GDM1 (cell line): ENCODE data around the gene GNAO1.
"Not testable (repeated sequence)": the region's sequence is repeated elsewhere in the genome, so short reads cannot be mapped to it uniquely, and the experiment has no call there.

ENCODE experiments used
- DNase-seq: peaks from one replicate; lab custom pipeline; 2025; lab: John Stamatoyannopoulos, UW

GNAO1 gene

GRCh38 chr16:56366945-56367344, 175.7 kb downstream of the GNAO1 start:
- no peak for DNase-seq

GRCh38 chr16:56367764-56368163, 176.5 kb downstream of the GNAO1 start:
- DNase-seq = no peak

- DNase-seq = no peak
Observed at GRCh38 chr16:56368545-56368944, 177.3 kb downstream of the GNAO1 start.

GRCh38 chr16:56369202-56369601, 177.9 kb downstream of the GNAO1 start:
- DNase-seq = no peak

- DNase-seq = no peak
Observed at GRCh38 chr16:56370185-56370874, 179.0 kb downstream of the GNAO1 start.

- no peak for DNase-seq
Observed at GRCh38 chr16:56370875-56371659, 179.8 kb downstream of the GNAO1 start.

- no peak for DNase-seq
Observed at GRCh38 chr16:56371660-56371937, 180.3 kb downstream of the GNAO1 start.

- no peak for DNase-seq
Observed at GRCh38 chr16:56372013-56372634, 180.8 kb downstream of the GNAO1 start.

- no peak for DNase-seq
Observed at GRCh38 chr16:56373003-56373402, 181.7 kb downstream of the GNAO1 start.

- DNase-seq = not testable (repeated sequence)
Observed at GRCh38 chr16:56375792-56376191, 184.5 kb downstream of the GNAO1 start.

- DNase-seq = not testable (repeated sequence)
Observed at GRCh38 chr16:56379044-56379443, 187.8 kb downstream of the GNAO1 start.

- not testable (repeated sequence) for DNase-seq
Observed at GRCh38 chr16:56380778-56381485, 189.6 kb downstream of the GNAO1 start.

GRCh38 chr16:56382459-56382858, 191.2 kb downstream of the GNAO1 start:
- no peak for DNase-seq

- DNase-seq = no peak
Observed at GRCh38 chr16:56382901-56383355, 191.6 kb downstream of the GNAO1 start.

- DNase-seq = no peak
Observed at GRCh38 chr16:56384074-56384721, 192.9 kb downstream of the GNAO1 start.

GRCh38 chr16:56387396-56387795, 196.1 kb downstream of the GNAO1 start:
- no peak for DNase-seq

- DNase-seq = no peak
Observed at GRCh38 chr16:56388209-56388608, 196.9 kb downstream of the GNAO1 start.

GRCh38 chr16:56389554-56389953, 198.3 kb downstream of the GNAO1 start:
- DNase-seq = no peak

- DNase-seq = not testable (repeated sequence)
Observed at GRCh38 chr16:56396724-56397123, 205.4 kb downstream of the GNAO1 start.

- DNase-seq = no peak
Observed at GRCh38 chr16:56399047-56399446, 207.8 kb downstream of the GNAO1 start.

GRCh38 chr16:56399486-56399885, 208.2 kb downstream of the GNAO1 start:
- no peak for DNase-seq

GRCh38 chr16:56400458-56400857, 209.2 kb downstream of the GNAO1 start:
- DNase-seq = no peak
